GM12878 (cell line): ENCODE measurements around the gene TMPRSS6. TPM values are rescaled to one million over a fixed set of nuclear protein-coding genes. Genes with fewer than 3 reads are reported as not detected.

Source experiments
- CBFB ChIP-seq: IDR thresholded peaks from 2 replicates; pipeline ENCODE4 v1.6.1; 2016; ENCODE audit warnings: antibody characterized with exemption, low read depth
- CEBPB ChIP-seq, 2 experiments: fragments of 150-350 bp in 1 of 2; IDR thresholded peaks; 2 replicates each; pipeline ENCODE4 v1.6.1; 2012 to 2014; ENCODE audit warnings: low read depth in 2 of 2, low read length in 2 of 2, borderline replicate concordance in 1 of 2, inconsistent platforms in 1 of 2
- CREM ChIP-seq: IDR thresholded peaks from 2 replicates; pipeline ENCODE4 v1.6.1; 2014; ENCODE audit warnings: antibody characterized with exemption, low read depth
- FOS ChIP-seq: IDR thresholded peaks from 3 replicates; pipeline ENCODE4 v1.6.1; 2011; ENCODE audit warnings: borderline replicate concordance; ENCODE audit not compliant: insufficient read length; ENCODE audit errors: extremely low read depth
- LARP7 ChIP-seq: fragments of 450-650 bp; IDR thresholded peaks from 2 replicates; pipeline ENCODE4 v1.6.1; 2017; ENCODE audit warnings: mild to moderate bottlenecking
- SIN3A ChIP-seq: IDR thresholded peaks from 2 replicates; pipeline ENCODE4 v1.6.1; 2012; ENCODE audit warnings: low read depth, low read length, improper control_type of control experiment
- SREBF2 ChIP-seq: IDR thresholded peaks from 2 replicates; pipeline ENCODE4 v1.6.1; 2012; ENCODE audit warnings: mild to moderate bottlenecking, low read length
- polyA plus RNA-seq, 11 experiments: library from polyadenylated mRNA; depleted of rRNA in 4 of 11; unstranded in 6 of 11; stranded (reverse) in 5 of 11; fragments of >200 nt; fragmentation: Nextera tagmentation in 4 of 11; fragmentation: Illumina TruSeq in 1 of 11; extraction: Ambion mirVana in 4 of 11; extraction: Trizol in 1 of 11; gene quantifications; 1 replicate in 1 of 11; 2 replicates in 10 of 11; pipeline versions ENCODE4 v1.2.1 to v1.2.3, GENCODE V29; 2011 to 2016; ENCODE audit warnings: inconsistent platforms in 2 of 11, missing spikeins in 2 of 11, low read depth in 1 of 11
- total RNA-seq, 4 experiments: library from RNA; depleted of rRNA in 3 of 4; stranded (reverse); fragments of >200 nt in 3 of 4; fragmentation: Illumina TruSeq in 1 of 4; extraction: Trizol in 1 of 4; gene quantifications; 2 replicates each; pipeline versions ENCODE4 v1.2.1 to v1.2.3, GENCODE V29; 2013 to 2021
- TF ChIP-seq, protein P1 (sequence below): fragments of 450-650 bp; IDR thresholded peaks from 2 replicates; pipeline ENCODE4 v1.6.1; 2017; ENCODE audit warnings: mild to moderate bottlenecking, moderate library complexity
- TF ChIP-seq, protein P2 (sequence below): fragments of 450-650 bp; IDR thresholded peaks from 2 replicates; pipeline ENCODE4 v1.6.1; 2018; ENCODE audit warnings: mild to moderate bottlenecking, low read depth, moderate library complexity; ENCODE audit not compliant: partially characterized antibody
- TF ChIP-seq, protein P3 (sequence below): fragments of 450-650 bp; IDR thresholded peaks from 2 replicates; pipeline ENCODE4 v1.6.1; 2018; ENCODE audit warnings: borderline replicate concordance, mild to moderate bottlenecking; ENCODE audit not compliant: partially characterized antibody

Gene TMPRSS6
- total and polyA plus RNA-seq, 10 of the 15 experiments (the other 5 are each of a cell fraction or from before 2014, with no cell fraction given), result 0.06 to 0.69 (median 0.19) TPM; not detected in 6

DNA sequence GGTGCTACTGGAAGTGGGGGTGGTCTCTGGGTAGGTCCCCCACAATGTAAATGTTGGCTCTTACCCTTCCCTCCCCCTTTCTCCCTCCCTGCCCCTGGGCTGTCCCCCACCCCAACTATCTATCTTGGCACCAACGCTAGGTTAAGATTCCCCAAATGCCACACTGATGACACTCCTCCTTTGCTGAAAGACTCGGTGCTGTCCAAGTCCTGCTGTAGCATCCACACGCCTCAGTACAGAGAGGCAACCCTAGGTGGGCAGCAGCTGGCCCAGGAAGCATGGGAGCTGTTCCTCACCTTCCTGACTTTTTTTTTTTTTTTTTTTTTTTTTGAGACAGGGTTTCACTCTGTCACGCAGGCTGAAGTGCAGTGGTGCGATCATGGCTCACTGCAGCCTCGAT lies 61.4 kb downstream of the TMPRSS6 start (continued):
- TF ChIP-seq, protein P1, sequence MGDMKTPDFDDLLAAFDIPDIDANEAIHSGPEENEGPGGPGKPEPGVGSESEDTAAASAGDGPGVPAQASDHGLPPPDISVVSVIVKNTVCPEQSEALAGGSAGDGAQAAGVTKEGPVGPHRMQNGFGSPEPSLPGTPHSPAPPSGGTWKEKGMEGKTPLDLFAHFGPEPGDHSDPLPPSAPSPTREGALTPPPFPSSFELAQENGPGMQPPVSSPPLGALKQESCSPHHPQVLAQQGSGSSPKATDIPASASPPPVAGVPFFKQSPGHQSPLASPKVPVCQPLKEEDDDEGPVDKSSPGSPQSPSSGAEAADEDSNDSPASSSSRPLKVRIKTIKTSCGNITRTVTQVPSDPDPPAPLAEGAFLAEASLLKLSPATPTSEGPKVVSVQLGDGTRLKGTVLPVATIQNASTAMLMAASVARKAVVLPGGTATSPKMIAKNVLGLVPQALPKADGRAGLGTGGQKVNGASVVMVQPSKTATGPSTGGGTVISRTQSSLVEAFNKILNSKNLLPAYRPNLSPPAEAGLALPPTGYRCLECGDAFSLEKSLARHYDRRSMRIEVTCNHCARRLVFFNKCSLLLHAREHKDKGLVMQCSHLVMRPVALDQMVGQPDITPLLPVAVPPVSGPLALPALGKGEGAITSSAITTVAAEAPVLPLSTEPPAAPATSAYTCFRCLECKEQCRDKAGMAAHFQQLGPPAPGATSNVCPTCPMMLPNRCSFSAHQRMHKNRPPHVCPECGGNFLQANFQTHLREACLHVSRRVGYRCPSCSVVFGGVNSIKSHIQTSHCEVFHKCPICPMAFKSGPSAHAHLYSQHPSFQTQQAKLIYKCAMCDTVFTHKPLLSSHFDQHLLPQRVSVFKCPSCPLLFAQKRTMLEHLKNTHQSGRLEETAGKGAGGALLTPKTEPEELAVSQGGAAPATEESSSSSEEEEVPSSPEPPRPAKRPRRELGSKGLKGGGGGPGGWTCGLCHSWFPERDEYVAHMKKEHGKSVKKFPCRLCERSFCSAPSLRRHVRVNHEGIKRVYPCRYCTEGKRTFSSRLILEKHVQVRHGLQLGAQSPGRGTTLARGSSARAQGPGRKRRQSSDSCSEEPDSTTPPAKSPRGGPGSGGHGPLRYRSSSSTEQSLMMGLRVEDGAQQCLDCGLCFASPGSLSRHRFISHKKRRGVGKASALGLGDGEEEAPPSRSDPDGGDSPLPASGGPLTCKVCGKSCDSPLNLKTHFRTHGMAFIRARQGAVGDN, result no peak
- TF ChIP-seq LARP7 (no peak), SIN3A (no peak), CBFB (no peak), SREBF2 (no peak), CEBPB (IDR thresholded peaks at IDR 0.05; ENCODE audit: borderline replicate concordance in 1 of 2, low read depth in 2 of 2, low read length in 2 of 2) (no peak), FOS (no peak), CREM (no peak)
- TF ChIP-seq, protein P2, sequence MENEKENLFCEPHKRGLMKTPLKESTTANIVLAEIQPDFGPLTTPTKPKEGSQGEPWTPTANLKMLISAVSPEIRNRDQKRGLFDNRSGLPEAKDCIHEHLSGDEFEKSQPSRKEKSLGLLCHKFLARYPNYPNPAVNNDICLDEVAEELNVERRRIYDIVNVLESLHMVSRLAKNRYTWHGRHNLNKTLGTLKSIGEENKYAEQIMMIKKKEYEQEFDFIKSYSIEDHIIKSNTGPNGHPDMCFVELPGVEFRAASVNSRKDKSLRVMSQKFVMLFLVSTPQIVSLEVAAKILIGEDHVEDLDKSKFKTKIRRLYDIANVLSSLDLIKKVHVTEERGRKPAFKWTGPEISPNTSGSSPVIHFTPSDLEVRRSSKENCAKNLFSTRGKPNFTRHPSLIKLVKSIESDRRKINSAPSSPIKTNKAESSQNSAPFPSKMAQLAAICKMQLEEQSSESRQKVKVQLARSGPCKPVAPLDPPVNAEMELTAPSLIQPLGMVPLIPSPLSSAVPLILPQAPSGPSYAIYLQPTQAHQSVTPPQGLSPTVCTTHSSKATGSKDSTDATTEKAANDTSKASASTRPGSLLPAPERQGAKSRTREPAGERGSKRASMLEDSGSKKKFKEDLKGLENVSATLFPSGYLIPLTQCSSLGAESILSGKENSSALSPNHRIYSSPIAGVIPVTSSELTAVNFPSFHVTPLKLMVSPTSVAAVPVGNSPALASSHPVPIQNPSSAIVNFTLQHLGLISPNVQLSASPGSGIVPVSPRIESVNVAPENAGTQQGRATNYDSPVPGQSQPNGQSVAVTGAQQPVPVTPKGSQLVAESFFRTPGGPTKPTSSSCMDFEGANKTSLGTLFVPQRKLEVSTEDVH, result no peak
- TF ChIP-seq, protein P3, sequence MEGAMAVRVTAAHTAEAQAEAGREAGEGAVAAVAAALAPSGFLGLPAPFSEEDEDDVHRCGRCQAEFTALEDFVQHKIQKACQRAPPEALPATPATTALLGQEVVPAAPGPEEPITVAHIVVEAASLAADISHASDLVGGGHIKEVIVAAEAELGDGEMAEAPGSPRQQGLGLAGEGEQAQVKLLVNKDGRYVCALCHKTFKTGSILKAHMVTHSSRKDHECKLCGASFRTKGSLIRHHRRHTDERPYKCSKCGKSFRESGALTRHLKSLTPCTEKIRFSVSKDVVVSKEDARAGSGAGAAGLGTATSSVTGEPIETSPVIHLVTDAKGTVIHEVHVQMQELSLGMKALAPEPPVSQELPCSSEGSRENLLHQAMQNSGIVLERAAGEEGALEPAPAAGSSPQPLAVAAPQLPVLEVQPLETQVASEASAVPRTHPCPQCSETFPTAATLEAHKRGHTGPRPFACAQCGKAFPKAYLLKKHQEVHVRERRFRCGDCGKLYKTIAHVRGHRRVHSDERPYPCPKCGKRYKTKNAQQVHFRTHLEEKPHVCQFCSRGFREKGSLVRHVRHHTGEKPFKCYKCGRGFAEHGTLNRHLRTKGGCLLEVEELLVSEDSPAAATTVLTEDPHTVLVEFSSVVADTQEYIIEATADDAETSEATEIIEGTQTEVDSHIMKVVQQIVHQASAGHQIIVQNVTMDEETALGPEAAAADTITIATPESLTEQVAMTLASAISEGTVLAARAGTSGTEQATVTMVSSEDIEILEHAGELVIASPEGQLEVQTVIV, result no peak
